ENCODE data around the gene TARS1.

- TF ChIP-seq CTCF (IDR thresholded peaks at IDR 0.05) (no peak), POLR2AphosphoS5 (IDR thresholded peaks at IDR 0.05) (no peak), POLR2A (IDR thresholded peaks at IDR 0.05) (no peak)
Observed at GRCh38 chr5:33509036-33509435, 68.3 kb downstream of the TARS1 start.

All from sigmoid colon (tissue), 4 donors.